ENCODE results near the gene PLEKHH2. TPM values are rescaled to one million over a fixed set of nuclear protein-coding genes. Genes with fewer than 3 reads are reported as not detected.
A peak's percentile ranks its signal among the peaks of the same experiment; 100 is the strongest.

Gene PLEKHH2
- total RNA-seq, 6 experiments from 2014 or later: 0.75 to 2.0 (median 1.3) TPM

DNA sequence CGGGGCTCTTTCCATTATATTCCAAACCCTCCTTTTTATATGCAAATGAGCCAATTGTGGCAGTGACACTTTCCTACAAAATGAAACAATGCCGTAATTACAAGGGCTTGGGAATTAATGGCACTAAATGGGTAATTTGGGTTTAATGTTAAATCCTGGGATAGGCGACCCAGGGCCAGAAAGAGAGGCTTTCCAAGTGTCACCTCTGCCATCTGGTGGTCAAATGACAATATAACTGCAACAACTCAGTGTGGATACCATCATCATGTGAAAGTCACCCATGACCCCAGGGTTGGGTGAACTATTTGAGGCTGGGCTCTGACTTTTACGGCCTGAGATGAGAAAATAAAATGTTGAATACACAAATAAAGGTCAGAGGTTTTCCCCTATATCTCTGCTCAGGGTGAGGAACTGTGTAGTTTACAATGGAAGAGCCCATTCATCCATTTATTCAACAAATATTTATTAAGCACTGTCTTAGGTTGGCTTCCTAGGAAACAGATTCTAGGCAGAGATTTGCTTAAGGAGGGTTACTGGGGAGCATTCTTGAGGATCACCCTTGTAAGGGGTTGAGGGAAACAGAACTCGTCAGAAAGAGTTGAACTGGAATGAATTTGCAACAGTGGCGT, 27.7 kb upstream of the PLEKHH2 start:
- WGBS (ENCODE audit: insufficient coverage, low coverage, low lambda C conversion rate, missing lambda C conversion rate): 49% methylated on average over 6 of the region's 6 CpGs
- peak in 1 of 3 donors; percentile 52 for DNase-seq
- no peak overlapping the region for H3K27ac ChIP-seq
- H3K4me3 ChIP-seq: no peak overlapping the region
- no peaks in the 10 kb centered on the region for H3K27me3 ChIP-seq
- ATAC-seq: peak; percentile 87 to 92 (median 88)
- no peaks in the 10 kb centered on the region for H3K9me3 ChIP-seq
- intact Hi-C loops (cut with DNase I): no loop called here
- H3K4me1 ChIP-seq: peaks cover 0 to 4% (median 0%) of the 10 kb centered on the region in 4 donors
- no peaks in the 10 kb centered on the region for H3K36me3 ChIP-seq
- no peak for TF ChIP-seq POLR2A (IDR thresholded peaks at IDR 0.05)
- TF ChIP-seq, protein P1, sequence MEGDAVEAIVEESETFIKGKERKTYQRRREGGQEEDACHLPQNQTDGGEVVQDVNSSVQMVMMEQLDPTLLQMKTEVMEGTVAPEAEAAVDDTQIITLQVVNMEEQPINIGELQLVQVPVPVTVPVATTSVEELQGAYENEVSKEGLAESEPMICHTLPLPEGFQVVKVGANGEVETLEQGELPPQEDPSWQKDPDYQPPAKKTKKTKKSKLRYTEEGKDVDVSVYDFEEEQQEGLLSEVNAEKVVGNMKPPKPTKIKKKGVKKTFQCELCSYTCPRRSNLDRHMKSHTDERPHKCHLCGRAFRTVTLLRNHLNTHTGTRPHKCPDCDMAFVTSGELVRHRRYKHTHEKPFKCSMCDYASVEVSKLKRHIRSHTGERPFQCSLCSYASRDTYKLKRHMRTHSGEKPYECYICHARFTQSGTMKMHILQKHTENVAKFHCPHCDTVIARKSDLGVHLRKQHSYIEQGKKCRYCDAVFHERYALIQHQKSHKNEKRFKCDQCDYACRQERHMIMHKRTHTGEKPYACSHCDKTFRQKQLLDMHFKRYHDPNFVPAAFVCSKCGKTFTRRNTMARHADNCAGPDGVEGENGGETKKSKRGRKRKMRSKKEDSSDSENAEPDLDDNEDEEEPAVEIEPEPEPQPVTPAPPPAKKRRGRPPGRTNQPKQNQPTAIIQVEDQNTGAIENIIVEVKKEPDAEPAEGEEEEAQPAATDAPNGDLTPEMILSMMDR (IDR thresholded peaks at IDR 0.05): peak; percentile 60 to 75 (median 68)

DNA sequence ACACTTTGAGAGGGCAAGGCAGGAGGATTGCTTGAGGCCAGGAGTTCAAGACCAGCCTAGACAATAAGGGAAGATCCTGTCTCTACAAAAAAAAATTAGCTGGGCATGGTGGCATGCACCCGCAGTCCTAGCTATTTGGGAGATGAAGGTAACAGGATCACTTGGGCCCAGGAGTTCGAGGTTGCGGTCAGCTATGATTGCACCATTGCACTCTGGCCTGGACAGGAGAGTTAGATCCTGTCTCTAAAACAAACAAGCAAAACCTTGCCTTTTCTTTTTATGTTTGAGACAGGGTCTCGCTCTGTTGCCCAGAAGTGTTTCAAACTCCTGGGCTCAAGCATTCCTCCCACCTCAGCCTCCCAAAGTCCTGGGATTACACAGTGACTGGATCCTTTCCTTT, 26.7 kb upstream of the PLEKHH2 start:
- 78% methylated on average over 4 of the region's 4 CpGs for WGBS (ENCODE audit: insufficient coverage, low coverage, low lambda C conversion rate, missing lambda C conversion rate)
- Histone ChIP-seq H3K27me3 (no peaks in the 10 kb centered on the region), H3K36me3 (no peaks in the 10 kb centered on the region), H3K27ac (no peak overlapping the region), H3K4me3 (no peak overlapping the region), H3K4me1 (peaks cover 0 to 4% (median 0%) of the 10 kb centered on the region in 4 donors), H3K9me3 (no peaks in the 10 kb centered on the region)
- TF ChIP-seq, protein P1 (IDR thresholded peaks at IDR 0.05): no peak
- no peak for TF ChIP-seq POLR2A (IDR thresholded peaks at IDR 0.05)
- DNase-seq: no peak
- intact Hi-C loops (cut with DNase I): no loop called here
- no peak for ATAC-seq

- Histone ChIP-seq H3K27ac (no peak overlapping the region), H3K36me3 (no peaks in the 10 kb centered on the region), H3K9me3 (no peaks in the 10 kb centered on the region), H3K4me1 (peaks cover 0 to 4% (median 0%) of the 10 kb centered on the region in 4 donors), H3K4me3 (no peak overlapping the region), H3K27me3 (no peaks in the 10 kb centered on the region)
- TF ChIP-seq, protein P1 (IDR thresholded peaks at IDR 0.05): peak; percentile 64 to 84 (median 82)
- no peak for TF ChIP-seq POLR2A (IDR thresholded peaks at IDR 0.05)
- intact Hi-C loops (cut with DNase I): no loop called here
- ATAC-seq (peak; percentile 91 to 95 (median 93)), DNase-seq (peak in 2 of 3 donors; percentile 30 to 65)
- WGBS (ENCODE audit: insufficient coverage, low coverage, low lambda C conversion rate, missing lambda C conversion rate): 47% methylated on average over 14 of the region's 14 CpGs
Observed at GRCh38 chr2:43611987-43612894, 24.8 kb upstream of the PLEKHH2 start.

- no peaks in the 10 kb centered on the region for H3K36me3 ChIP-seq
- no peak overlapping the region for H3K27ac ChIP-seq
- DNase-seq (no peak), ATAC-seq (no peak)
- H3K27me3 ChIP-seq: no peaks in the 10 kb centered on the region
- no peaks in the 10 kb centered on the region for H3K9me3 ChIP-seq
- H3K4me1 ChIP-seq: peaks cover 0 to 4% (median 0%) of the 10 kb centered on the region in 4 donors
- no peak overlapping the region for H3K4me3 ChIP-seq
- WGBS (ENCODE audit: insufficient coverage, low coverage, low lambda C conversion rate, missing lambda C conversion rate): 44% methylated on average over 5 of the region's 7 CpGs
- TF ChIP-seq, protein P1 (IDR thresholded peaks at IDR 0.05): no peak
- TF ChIP-seq POLR2A (IDR thresholded peaks at IDR 0.05): no peak
- intact Hi-C loops (cut with DNase I): no loop called here
Observed at GRCh38 chr2:43612944-43613343, 24.1 kb upstream of the PLEKHH2 start.

All from right lobe of liver (tissue), 6 donors.